HG02678 (cell line): ENCODE data around the gene RAB31.

Experiments
- ATAC-seq: cut with Tn5 transposase; IDR thresholded peaks from one replicate; pipeline ENCODE4 v1.9.1; 2021; ENCODE audit warnings: mild to moderate bottlenecking, moderate library complexity; ENCODE audit not compliant: unreplicated experiment

RAB31 gene

GRCh38 chr18:9782073-9782857, 74.2 kb downstream of the RAB31 start:
- no peak for ATAC-seq

- ATAC-seq, result no peak
These were observed 78.5 kb downstream of the RAB31 start for GRCh38 chr18:9786631-9787030.

- no peak for ATAC-seq
These were observed 78.9 kb downstream of the RAB31 start for GRCh38 chr18:9787036-9787435.

GRCh38 chr18:9787712-9788111, 79.6 kb downstream of the RAB31 start:
- no peak for ATAC-seq

DNA sequence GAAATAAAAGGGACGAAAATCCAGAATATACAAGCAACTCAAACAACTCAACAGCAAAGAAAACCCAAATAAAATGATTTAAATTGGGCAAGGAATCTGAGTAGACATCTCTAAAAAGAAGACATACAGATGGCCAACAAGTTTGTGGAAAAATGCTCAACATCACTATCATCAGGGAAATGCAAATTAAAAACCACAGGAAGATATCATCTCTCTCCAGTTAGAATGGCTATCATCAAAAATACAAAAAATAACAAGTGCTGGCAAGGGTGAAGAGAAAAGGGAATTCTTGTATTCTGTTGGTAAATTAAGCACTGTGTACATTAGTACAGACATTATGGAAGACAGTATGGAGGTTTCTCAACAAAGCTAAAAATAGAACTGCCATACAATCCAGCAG, 80.0 kb downstream of the RAB31 start:
- ATAC-seq, result no peak

GRCh38 chr18:9788860-9789259, 80.8 kb downstream of the RAB31 start:
- ATAC-seq, result no peak

- ATAC-seq, result no peak
These were observed 82.2 kb downstream of the RAB31 start for GRCh38 chr18:9790261-9790660.

GRCh38 chr18:9791991-9792390, 83.9 kb downstream of the RAB31 start:
- ATAC-seq, result no peak

DNA sequence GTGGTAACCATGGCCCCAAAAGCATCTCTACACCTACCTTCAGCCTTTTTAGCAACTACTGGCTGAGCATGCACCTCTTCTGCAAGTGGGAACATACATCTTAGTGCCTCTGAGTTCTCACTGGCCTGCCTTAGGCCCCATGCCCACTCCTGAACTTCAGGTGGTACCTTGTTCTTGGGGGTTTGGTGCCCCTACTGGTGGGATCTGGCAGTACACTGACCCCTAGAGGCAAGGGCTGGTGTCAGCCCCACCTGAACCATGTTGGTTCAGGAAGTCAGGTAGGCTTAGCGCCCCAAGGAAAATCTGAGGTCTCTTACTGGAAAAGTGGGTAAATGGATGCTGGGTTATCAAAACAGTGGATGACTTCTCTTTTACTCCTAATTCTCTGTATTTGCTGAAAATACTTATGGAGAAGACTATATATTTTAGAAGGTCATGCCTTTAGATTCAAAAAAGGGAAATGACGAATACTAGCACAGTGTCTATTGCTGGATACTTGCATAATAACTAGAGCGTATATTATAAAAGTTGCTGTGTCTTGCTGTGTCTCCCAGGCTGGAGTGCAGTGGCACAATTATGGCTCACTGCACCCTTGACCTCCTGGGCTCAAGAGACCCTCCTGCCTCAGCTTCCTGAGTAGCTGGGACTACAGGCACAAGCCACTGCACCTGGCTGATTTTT, 84.6 kb downstream of the RAB31 start:
- no peak for ATAC-seq

DNA sequence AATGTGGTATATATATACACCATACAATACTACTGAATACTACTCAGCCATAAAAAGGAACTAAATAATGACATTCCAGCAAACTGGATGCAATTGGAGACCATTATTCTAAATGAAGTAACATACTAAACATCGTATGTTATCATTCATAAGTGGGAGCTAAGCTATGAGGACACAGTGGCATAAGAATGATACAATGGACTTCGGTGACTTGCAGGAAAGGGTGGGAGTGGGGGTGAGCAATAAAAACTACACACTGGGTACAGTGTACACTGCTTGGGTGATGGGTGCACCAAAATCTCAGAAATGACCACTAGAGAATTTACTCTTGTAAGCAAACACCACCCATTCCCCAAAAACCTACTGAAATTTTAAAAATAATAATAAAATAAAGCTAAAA, 87.9 kb downstream of the RAB31 start:
- no peak for ATAC-seq

DNA sequence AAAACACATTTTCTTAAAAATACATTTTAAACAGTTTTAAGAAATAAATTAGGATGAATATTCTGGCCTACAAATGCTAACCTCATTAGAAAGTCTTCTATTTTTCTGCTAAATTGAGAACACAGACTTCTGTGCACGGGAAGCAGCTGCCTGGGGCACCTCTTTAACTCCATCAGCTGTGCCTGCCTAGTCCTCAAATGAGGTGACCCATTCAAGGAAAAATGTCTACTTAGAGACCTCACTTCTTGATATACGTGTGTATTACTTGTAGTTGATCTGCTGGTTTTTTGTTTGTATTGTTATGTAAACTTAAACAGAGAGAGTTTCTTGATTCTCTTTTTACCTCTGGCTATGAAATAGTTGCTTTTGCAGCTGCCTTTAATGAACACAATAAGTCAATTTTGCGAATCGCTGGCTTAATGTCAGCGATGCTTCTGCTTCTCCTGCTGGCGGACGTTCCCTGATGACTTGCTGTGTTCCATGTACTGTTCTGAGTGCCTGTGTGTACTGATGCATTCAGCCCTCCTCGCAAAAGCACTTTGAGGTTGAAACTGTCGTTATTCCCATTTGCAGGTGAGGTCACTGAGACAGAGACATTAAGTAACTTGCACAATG, 88.9 kb downstream of the RAB31 start:
- ATAC-seq, result no peak

GRCh38 chr18:9802175-9803062, 94.3 kb downstream of the RAB31 start:
- no peak for ATAC-seq

GRCh38 chr18:9803063-9803697, 95.1 kb downstream of the RAB31 start:
- ATAC-seq, result no peak

DNA sequence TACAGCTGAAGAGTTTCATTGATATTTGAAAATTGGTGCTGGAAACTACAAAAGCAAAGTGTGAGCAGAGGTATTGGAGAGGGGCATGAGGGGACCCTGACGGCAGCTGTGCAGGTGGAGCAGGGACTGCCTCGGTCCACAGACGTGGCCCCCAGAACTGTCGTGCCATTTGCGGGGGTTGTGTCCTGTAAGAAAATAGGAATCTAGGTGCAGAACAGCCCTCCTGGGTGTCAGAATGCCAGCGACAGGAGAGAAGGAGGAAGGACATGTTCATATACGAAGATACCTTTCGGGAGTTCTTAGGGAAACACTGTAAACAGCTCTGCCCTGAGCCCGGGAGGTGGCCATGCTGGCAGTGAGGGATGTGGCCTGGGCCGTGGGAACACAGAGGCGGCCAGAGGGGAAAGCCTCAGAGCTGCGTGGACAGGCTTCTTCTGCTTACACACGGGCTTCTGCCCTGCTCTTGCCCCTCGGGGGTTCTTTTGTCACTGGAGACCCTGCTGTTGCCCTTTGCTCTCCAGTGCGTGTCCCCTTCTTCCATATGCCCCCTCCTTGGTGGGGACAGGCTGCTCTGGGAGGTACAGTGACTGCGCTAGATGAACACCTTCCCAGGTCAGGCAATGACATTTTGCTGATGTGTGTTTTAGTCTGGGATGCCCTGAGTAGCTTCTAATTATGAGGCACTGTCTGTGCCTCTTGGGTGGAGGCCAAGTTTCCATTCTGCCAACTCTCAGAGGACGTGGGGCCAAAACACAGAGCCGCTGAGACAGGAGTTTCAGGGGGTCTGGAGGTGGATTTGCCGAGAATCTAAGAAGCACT, 95.8 kb downstream of the RAB31 start:
- ATAC-seq, result no peak

DNA sequence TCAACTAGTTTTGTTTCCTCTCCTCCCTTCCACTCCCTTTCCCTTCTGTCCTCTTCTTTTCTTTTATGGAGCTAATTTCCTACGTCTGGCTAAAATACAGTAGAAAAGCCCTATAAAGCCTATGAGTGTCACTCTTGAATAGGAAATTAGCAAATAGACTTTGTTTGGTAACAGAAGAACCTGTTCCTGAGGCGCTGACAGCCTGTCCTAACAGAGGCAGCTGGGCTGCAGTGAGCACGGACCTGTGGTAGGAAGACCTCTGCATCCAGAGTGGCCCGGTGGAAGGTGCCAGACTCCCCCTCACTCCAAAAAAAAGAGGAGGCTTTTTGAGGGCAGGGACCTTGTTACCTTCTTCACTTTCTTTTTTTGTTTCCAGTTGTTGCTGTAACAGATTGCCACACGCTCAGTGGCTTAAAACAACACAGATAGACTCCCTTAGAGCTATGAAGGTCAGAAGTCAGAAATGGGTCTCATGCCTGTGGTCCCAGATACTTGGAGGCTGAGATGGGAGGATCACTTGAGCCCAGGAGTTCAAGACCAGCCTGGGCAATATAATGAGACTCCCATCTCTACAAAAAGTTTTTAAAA, 96.5 kb downstream of the RAB31 start:
- ATAC-seq, result no peak

GRCh38 chr18:9806905-9807304, 98.8 kb downstream of the RAB31 start:
- no peak for ATAC-seq

DNA sequence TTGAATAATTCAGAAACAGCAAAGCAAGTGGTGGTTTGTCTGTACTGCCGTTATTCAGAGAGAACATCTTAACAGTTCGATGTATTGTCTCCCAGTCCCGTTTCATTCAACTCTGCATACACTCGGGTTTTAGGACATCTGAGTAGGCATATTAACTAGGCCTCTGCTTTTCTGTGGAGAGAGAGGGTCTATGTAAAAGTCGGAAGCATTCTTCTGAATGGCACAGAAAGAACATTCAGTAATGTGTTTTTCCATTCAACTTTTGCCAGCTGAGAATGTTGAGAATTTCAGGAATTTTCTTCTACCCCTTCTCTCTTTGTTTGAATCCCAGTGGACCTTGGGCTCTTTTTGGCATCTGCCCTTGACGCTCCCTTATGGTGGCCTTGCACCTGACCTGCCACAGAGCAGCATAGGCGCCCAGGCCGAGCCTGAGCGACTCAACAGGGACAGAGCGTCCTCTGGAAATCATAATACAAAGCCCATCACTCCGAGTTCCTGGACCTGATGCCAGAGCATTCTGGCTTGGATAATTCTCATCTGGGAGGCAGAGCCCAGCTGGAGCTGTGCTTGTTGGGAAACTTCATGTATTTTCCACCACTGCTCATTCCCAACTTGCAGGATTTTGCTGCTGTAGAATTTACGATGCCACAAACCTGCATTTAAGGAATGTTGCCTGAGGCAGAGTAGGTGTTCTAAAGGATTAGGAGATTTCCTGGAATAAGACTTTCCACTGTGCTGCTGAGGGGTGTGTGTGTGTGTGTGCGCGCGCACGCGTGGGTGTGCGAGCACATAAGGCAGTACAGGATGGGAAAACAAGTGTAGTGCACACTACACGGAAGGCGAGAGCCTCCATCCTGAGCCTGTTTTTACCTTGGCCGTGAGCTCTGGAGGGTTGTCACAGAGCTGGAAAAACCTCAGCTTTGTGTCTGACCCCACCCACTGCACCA, 100.5 kb downstream of the RAB31 start:
- no peak for ATAC-seq

DNA sequence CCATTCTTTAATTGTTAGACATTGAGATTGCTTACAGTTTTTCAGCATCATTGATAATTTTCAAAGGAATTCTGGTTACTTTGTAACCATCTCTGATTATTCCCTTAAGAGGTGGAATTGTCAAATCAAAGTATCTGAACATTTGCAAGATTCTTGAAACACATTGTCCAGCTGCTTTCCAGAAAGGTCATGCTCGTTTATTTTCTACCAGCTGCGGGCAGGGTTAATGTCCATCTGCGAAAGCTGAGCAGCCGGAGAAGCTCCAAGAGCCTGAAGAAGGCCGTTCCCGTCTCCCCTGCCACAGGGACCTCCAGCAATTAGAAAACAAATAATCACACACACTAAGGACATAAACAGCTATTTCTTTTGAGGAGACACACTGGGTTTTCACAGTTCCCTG, 101.6 kb downstream of the RAB31 start:
- no peak for ATAC-seq
